ENCODE data around the gene GPSM3.

DNA sequence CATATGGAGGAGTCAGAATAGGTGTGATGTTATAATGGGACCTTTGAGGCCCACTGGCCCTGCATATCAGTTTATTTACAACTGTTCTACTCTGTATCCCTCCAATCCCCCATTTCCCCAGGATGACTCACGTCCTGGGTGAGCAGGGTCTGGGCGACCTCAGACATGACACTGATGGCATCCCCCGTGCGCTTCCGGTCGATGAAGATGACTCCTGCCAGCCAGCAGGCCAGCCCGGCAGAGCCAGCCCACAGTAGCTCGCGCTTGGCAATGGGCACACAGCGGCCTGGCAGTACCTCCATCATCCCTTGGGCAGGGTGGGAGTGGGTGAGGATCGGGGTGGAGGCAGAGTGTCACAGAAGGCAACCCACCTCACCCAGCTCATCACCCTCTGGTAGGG, 22.1 kb downstream of the GPSM3 start:
- TF ChIP-seq, protein P1, sequence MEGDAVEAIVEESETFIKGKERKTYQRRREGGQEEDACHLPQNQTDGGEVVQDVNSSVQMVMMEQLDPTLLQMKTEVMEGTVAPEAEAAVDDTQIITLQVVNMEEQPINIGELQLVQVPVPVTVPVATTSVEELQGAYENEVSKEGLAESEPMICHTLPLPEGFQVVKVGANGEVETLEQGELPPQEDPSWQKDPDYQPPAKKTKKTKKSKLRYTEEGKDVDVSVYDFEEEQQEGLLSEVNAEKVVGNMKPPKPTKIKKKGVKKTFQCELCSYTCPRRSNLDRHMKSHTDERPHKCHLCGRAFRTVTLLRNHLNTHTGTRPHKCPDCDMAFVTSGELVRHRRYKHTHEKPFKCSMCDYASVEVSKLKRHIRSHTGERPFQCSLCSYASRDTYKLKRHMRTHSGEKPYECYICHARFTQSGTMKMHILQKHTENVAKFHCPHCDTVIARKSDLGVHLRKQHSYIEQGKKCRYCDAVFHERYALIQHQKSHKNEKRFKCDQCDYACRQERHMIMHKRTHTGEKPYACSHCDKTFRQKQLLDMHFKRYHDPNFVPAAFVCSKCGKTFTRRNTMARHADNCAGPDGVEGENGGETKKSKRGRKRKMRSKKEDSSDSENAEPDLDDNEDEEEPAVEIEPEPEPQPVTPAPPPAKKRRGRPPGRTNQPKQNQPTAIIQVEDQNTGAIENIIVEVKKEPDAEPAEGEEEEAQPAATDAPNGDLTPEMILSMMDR (IDR thresholded peaks at IDR 0.05) = no peak
- no peak for TF ChIP-seq POLR2A (IDR thresholded peaks at IDR 0.05)
